Measurements from ENCODE around the gene COL15A1.

Gene COL15A1

GRCh38 chr9:99107421-99107820 is 163.7 kb downstream of the COL15A1 start:
- H3K79me2 ChIP-seq (ENCODE audit: insufficient read depth, low read length) = peaks cover 71% of the 10 kb centered on the region
- H4K20me1 ChIP-seq (ENCODE audit: insufficient read depth, low read length, poor library complexity, severe bottlenecking) = peaks cover 68% of the 10 kb centered on the region
- H2AFZ ChIP-seq (ENCODE audit: low read length) = no peak overlapping the region
- peaks cover 70% of the 10 kb centered on the region for H3K4me1 ChIP-seq (ENCODE audit: insufficient read depth, low read length, poor library complexity, severe bottlenecking)
- no peaks in the 10 kb centered on the region for H3K27me3 ChIP-seq (ENCODE audit: insufficient read depth, low read length, poor library complexity, severe bottlenecking)
- TF ChIP-seq CTCF (conservative IDR thresholded peaks at IDR 0.05; ENCODE audit: low read length) (no peak), EZH2phosphoT487 (IDR thresholded peaks at IDR 0.05; ENCODE audit: borderline replicate concordance) (no peak)
- H3K4me2 ChIP-seq (ENCODE audit: low read depth, low read length, poor library complexity, severe bottlenecking) = peak overlapping the region; percentile 93
- H3K36me3 ChIP-seq (ENCODE audit: insufficient read depth, low read length) = no peaks in the 10 kb centered on the region
- no peaks in the 10 kb centered on the region for H3K9me2 ChIP-seq (replicated peaks; ENCODE audit: low read depth, low read length)
- H3F3A ChIP-seq (ENCODE audit: low read depth) = no peaks in the 10 kb centered on the region
- no peaks in the 10 kb centered on the region for H3K9me3 ChIP-seq (ENCODE audit: insufficient read depth, low read depth, low read length)
- H3K9ac ChIP-seq (ENCODE audit: low read depth, low read length, poor library complexity, severe bottlenecking) = peak overlapping the region; percentile 89
- H3K4me3 ChIP-seq (ENCODE audit: low read length, poor library complexity, severe bottlenecking) = peak overlapping the region; percentile 85

- Histone ChIP-seq H3K9ac (ENCODE audit: low read depth, low read length, poor library complexity, severe bottlenecking) (peak overlapping the region; percentile 89), H3K4me3 (ENCODE audit: low read length, poor library complexity, severe bottlenecking) (peak overlapping the region; percentile 85), H2AFZ (ENCODE audit: low read length) (no peak overlapping the region), H3K4me1 (ENCODE audit: insufficient read depth, low read length, poor library complexity, severe bottlenecking) (peaks cover 77% of the 10 kb centered on the region), H3K36me3 (ENCODE audit: insufficient read depth, low read length) (no peaks in the 10 kb centered on the region), H3K79me2 (ENCODE audit: insufficient read depth, low read length) (peaks cover 79% of the 10 kb centered on the region), H3K4me2 (ENCODE audit: low read depth, low read length, poor library complexity, severe bottlenecking) (peak overlapping the region; percentile 93), H3K9me3 (ENCODE audit: insufficient read depth, low read depth, low read length) (no peaks in the 10 kb centered on the region), H3K27me3 (ENCODE audit: insufficient read depth, low read length, poor library complexity, severe bottlenecking) (no peaks in the 10 kb centered on the region), H3F3A (ENCODE audit: low read depth) (peaks cover 6% of the 10 kb centered on the region), H4K20me1 (ENCODE audit: insufficient read depth, low read length, poor library complexity, severe bottlenecking) (peaks cover 75% of the 10 kb centered on the region), H3K9me2 (replicated peaks; ENCODE audit: low read depth, low read length) (no peaks in the 10 kb centered on the region)
- TF ChIP-seq CTCF (conservative IDR thresholded peaks at IDR 0.05; ENCODE audit: low read length) (no peak), EZH2phosphoT487 (IDR thresholded peaks at IDR 0.05; ENCODE audit: borderline replicate concordance) (no peak)
Observed at GRCh38 chr9:99108131-99108530, 164.4 kb downstream of the COL15A1 start.

GRCh38 chr9:99109522-99109921 is 165.8 kb downstream of the COL15A1 start:
- peaks cover 85% of the 10 kb centered on the region for H3K4me1 ChIP-seq (ENCODE audit: insufficient read depth, low read length, poor library complexity, severe bottlenecking)

More at GRCh38 chr9:99109522-99109921, 165.8 kb downstream of the COL15A1 start:
- Histone ChIP-seq H3K9me3 (ENCODE audit: insufficient read depth, low read depth, low read length) (no peaks in the 10 kb centered on the region), H3K79me2 (ENCODE audit: insufficient read depth, low read length) (peaks cover 92% of the 10 kb centered on the region), H3F3A (ENCODE audit: low read depth) (peaks cover 10% of the 10 kb centered on the region), H3K9me2 (replicated peaks; ENCODE audit: low read depth, low read length) (no peaks in the 10 kb centered on the region), H2AFZ (ENCODE audit: low read length) (no peak overlapping the region), H3K4me3 (ENCODE audit: low read length, poor library complexity, severe bottlenecking) (peak overlapping the region; percentile 85), H3K9ac (ENCODE audit: low read depth, low read length, poor library complexity, severe bottlenecking) (no peak overlapping the region), H3K4me2 (ENCODE audit: low read depth, low read length, poor library complexity, severe bottlenecking) (peak overlapping the region; percentile 93), H3K36me3 (ENCODE audit: insufficient read depth, low read length) (no peaks in the 10 kb centered on the region), H3K27me3 (ENCODE audit: insufficient read depth, low read length, poor library complexity, severe bottlenecking) (no peaks in the 10 kb centered on the region), H4K20me1 (ENCODE audit: insufficient read depth, low read length, poor library complexity, severe bottlenecking) (peaks cover 88% of the 10 kb centered on the region)
- TF ChIP-seq CTCF (conservative IDR thresholded peaks at IDR 0.05; ENCODE audit: low read length) (no peak), EZH2phosphoT487 (IDR thresholded peaks at IDR 0.05; ENCODE audit: borderline replicate concordance) (no peak)
